SK-N-SH (cell line): ENCODE results near the gene KRTAP10-5.

Source experiments
- EP300 ChIP-seq, 2 experiments: IDR thresholded peaks; 2 replicates each; pipeline versions ENCODE4 v1.4.0 to v1.6.1; 2012; ENCODE audit warnings: borderline replicate concordance in 1 of 2, low read depth in 1 of 2, low read length in 1 of 2
- GATA2 ChIP-seq: sonication (generic); formaldehyde crosslinking; IDR thresholded peaks from 2 replicates; pipeline ENCODE4 v1.5.0; 2020; ENCODE audit warnings: mild to moderate bottlenecking, missing genetic modification reagents
- MXI1 ChIP-seq: IDR thresholded peaks from 2 replicates; pipeline ENCODE4 v1.6.1; 2012; ENCODE audit warnings: mild to moderate bottlenecking, low read depth, low read length, improper control_type of control experiment
- NRF1 ChIP-seq: IDR thresholded peaks from 2 replicates; pipeline ENCODE4 v1.6.1; 2012; ENCODE audit warnings: low read depth, mild to moderate bottlenecking, low read length
- RAD21 ChIP-seq: IDR thresholded peaks from 2 replicates; pipeline ENCODE4 v1.6.1; 2012; ENCODE audit warnings: mild to moderate bottlenecking, low read length
- RCOR1 ChIP-seq: fragments of 150-350 bp; IDR thresholded peaks from 2 replicates; pipeline ENCODE4 v1.6.1; 2017; ENCODE audit warnings: antibody characterized with exemption, low read length
- RFX5 ChIP-seq: IDR thresholded peaks from 2 replicates; pipeline ENCODE4 v1.6.1; 2012; ENCODE audit warnings: mild to moderate bottlenecking, improper control_type of control experiment, low read length
- SMC3 ChIP-seq: IDR thresholded peaks from 2 replicates; pipeline ENCODE4 v1.6.1; 2012; ENCODE audit warnings: low read depth, low read length, improper control_type of control experiment
- TEAD4 ChIP-seq: IDR thresholded peaks from 2 replicates; pipeline ENCODE4 v1.4.0; 2012; ENCODE audit warnings: mild to moderate bottlenecking, borderline replicate concordance; ENCODE audit not compliant: insufficient read depth
- YY1 ChIP-seq: IDR thresholded peaks from 2 replicates; pipeline ENCODE4 v1.4.0; 2012; ENCODE audit warnings: low read depth, mild to moderate bottlenecking
- TF ChIP-seq, protein P1 (sequence below): fragments of 200-600 bp; sonication (generic); IDR thresholded peaks from 2 replicates; pipeline ENCODE4 v1.6.1; 2017; ENCODE audit warnings: antibody characterized with exemption, mild to moderate bottlenecking, moderate library complexity
- TF ChIP-seq, protein P2 (sequence below): fragments of 150-350 bp; IDR thresholded peaks from 2 replicates; pipeline ENCODE4 v1.6.1; 2017; ENCODE audit warnings: antibody characterized with exemption, low read length, low read depth, borderline replicate concordance

DNA sequence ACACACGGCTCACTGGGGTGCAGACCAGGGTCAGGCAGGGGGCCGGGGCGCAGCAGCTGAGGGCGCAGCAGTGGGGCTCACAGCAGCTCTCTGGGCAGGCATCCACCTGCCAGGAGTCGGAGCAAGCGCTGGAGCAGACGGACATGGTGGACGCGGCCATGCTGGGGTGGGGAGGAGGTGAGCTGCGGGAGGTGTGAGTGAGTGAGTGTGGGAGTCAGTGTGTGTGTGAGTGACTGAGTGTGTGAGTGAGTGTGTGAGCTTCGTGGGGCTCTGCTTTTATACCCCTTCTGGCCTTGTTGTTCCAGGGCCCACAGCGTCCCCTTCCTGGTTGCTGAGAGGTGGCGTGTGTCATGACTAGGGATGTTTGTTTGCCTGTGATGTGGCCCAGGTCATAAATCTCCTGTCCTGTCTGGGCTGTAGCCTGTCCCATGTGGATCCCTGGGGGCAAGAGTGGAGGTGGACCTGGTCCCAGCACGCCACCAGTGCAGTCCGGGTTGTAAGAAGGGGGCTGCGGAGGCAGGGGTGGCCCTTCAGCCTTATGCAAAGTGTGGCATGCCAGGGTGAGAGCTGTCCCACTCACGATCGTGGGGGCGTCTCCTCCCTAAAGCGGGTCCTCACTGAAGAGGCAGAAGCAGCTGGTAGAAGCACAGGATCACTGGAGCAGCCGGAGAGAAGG is 40.3 kb downstream of the KRTAP10-5 start, which contains the start of gene KRTAP10-1:
- TF ChIP-seq, protein P1, sequence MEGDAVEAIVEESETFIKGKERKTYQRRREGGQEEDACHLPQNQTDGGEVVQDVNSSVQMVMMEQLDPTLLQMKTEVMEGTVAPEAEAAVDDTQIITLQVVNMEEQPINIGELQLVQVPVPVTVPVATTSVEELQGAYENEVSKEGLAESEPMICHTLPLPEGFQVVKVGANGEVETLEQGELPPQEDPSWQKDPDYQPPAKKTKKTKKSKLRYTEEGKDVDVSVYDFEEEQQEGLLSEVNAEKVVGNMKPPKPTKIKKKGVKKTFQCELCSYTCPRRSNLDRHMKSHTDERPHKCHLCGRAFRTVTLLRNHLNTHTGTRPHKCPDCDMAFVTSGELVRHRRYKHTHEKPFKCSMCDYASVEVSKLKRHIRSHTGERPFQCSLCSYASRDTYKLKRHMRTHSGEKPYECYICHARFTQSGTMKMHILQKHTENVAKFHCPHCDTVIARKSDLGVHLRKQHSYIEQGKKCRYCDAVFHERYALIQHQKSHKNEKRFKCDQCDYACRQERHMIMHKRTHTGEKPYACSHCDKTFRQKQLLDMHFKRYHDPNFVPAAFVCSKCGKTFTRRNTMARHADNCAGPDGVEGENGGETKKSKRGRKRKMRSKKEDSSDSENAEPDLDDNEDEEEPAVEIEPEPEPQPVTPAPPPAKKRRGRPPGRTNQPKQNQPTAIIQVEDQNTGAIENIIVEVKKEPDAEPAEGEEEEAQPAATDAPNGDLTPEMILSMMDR = no peak
- TF ChIP-seq RAD21 (no peak), TEAD4 (no peak), SMC3 (no peak), RFX5 (no peak), MXI1 (no peak), GATA2 (CRISPR knock-in tag) (no peak), YY1 (no peak), RCOR1 (no peak), EP300 (IDR thresholded peaks at IDR 0.05; ENCODE audit: borderline replicate concordance in 1 of 2, low read depth in 1 of 2, low read length in 1 of 2) (no peak), NRF1 (no peak)
- TF ChIP-seq, protein P2, sequence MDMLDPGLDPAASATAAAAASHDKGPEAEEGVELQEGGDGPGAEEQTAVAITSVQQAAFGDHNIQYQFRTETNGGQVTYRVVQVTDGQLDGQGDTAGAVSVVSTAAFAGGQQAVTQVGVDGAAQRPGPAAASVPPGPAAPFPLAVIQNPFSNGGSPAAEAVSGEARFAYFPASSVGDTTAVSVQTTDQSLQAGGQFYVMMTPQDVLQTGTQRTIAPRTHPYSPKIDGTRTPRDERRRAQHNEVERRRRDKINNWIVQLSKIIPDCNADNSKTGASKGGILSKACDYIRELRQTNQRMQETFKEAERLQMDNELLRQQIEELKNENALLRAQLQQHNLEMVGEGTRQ = no peak
